Ishikawa (cell line): ENCODE measurements around the gene PNPLA2.

Experiments used
- CEBPB ChIP-seq: IDR thresholded peaks from 2 replicates; pipeline ENCODE4 v1.6.1; 2012
- EGR1 ChIP-seq: IDR thresholded peaks from 2 replicates; pipeline ENCODE4 v1.6.1; 2012
- NFIC ChIP-seq: IDR thresholded peaks from 2 replicates; pipeline ENCODE4 v1.6.1; 2012
- TAF1 ChIP-seq: IDR thresholded peaks from 2 replicates; pipeline ENCODE4 v1.6.1; 2012; ENCODE audit warnings: low read depth, mild to moderate bottlenecking
- TCF12 ChIP-seq: IDR thresholded peaks from 2 replicates; pipeline ENCODE4 v1.6.1; 2012; ENCODE audit warnings: low read depth
- YY1 ChIP-seq: IDR thresholded peaks from 2 replicates; pipeline ENCODE4 v1.6.1; 2012; ENCODE audit warnings: low read depth
- TF ChIP-seq, protein P1 (sequence below): IDR thresholded peaks from 2 replicates; pipeline ENCODE4 v1.6.1; 2012; ENCODE audit warnings: low read depth, mild to moderate bottlenecking
- TF ChIP-seq, protein P2 (sequence below): IDR thresholded peaks from 2 replicates; pipeline ENCODE4 v1.6.1; 2012

DNA sequence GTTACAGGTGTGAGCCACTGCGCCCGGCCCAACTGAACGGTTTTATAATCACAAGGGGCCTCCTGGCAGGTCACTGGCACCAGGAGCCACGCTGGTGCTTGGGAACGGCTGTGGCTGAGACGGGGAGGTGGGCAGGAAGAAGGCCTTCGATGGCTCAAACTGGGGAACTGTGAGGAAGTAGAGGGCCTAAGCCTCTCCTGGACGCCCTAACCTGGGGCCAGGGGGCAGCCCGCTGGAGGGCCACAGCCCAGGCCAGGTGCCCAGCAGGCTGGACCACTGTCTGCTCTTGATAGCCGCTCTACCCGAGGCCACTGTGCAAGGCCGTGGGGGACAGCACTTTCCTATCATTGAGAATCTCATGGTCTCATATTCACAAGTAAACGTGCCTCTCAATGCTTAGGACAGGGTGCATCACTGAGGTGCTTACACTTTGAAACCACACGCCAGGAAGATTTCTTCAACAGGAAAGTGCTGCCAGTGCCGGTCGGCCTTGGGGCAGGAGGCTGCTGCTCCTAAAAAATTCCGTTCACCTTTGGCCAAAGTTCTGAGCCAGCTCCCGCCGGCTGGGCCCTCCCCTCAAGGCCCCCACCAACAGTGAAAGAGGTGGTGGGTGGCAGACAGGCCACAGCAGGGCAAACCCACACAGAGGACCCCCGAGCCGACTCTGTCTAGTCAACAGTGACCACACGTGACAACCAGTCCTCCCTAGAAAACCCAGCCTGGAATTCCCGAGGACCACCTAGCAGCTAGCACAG, 48.6 kb upstream of the PNPLA2 start:
- TF ChIP-seq, protein P1, sequence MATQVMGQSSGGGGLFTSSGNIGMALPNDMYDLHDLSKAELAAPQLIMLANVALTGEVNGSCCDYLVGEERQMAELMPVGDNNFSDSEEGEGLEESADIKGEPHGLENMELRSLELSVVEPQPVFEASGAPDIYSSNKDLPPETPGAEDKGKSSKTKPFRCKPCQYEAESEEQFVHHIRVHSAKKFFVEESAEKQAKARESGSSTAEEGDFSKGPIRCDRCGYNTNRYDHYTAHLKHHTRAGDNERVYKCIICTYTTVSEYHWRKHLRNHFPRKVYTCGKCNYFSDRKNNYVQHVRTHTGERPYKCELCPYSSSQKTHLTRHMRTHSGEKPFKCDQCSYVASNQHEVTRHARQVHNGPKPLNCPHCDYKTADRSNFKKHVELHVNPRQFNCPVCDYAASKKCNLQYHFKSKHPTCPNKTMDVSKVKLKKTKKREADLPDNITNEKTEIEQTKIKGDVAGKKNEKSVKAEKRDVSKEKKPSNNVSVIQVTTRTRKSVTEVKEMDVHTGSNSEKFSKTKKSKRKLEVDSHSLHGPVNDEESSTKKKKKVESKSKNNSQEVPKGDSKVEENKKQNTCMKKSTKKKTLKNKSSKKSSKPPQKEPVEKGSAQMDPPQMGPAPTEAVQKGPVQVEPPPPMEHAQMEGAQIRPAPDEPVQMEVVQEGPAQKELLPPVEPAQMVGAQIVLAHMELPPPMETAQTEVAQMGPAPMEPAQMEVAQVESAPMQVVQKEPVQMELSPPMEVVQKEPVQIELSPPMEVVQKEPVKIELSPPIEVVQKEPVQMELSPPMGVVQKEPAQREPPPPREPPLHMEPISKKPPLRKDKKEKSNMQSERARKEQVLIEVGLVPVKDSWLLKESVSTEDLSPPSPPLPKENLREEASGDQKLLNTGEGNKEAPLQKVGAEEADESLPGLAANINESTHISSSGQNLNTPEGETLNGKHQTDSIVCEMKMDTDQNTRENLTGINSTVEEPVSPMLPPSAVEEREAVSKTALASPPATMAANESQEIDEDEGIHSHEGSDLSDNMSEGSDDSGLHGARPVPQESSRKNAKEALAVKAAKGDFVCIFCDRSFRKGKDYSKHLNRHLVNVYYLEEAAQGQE = no peak
- TF ChIP-seq TAF1 = no peak
- no peak for TF ChIP-seq YY1
- TF ChIP-seq, protein P2, sequence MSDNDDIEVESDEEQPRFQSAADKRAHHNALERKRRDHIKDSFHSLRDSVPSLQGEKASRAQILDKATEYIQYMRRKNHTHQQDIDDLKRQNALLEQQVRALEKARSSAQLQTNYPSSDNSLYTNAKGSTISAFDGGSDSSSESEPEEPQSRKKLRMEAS = no peak
- TF ChIP-seq NFIC = no peak
- no peak for TF ChIP-seq CEBPB
- no peak for TF ChIP-seq TCF12
- no peak for TF ChIP-seq EGR1
